ENCODE data around the gene ZNF648. TPM values are rescaled to one million over a fixed set of nuclear protein-coding genes. Genes with fewer than 3 reads are reported as not detected.
"Not testable (repeated sequence)": the region's sequence is repeated elsewhere in the genome, so short reads cannot be mapped to it uniquely, and the experiment has no call there.

ZNF648 gene
- polyA plus RNA-seq, 3 donors = 0.27 to 0.51 (median 0.44) TPM

- no peak for DNase-seq
Observed at GRCh38 chr1:182080040-182080439, 18.5 kb upstream of the ZNF648 start.

GRCh38 chr1:182071924-182072323 lies 10.4 kb upstream of the ZNF648 start:
- DNase-seq = no peak

- peak; percentile 61 for DNase-seq
Observed at GRCh38 chr1:182069028-182069466, 7.5 kb upstream of the ZNF648 start.

- DNase-seq = no peak
Observed at GRCh38 chr1:182066934-182067333, 5.4 kb upstream of the ZNF648 start.

- no peak for DNase-seq
Observed at GRCh38 chr1:182065126-182065845, 3.8 kb upstream of the ZNF648 start.

GRCh38 chr1:182064611-182065010 lies 3.1 kb upstream of the ZNF648 start:
- no peak for DNase-seq

GRCh38 chr1:182062223-182062622 lies 711 bp upstream of the ZNF648 start:
- no peak for DNase-seq

- no peak for DNase-seq
Observed at GRCh38 chr1:182060877-182061276, 635 bp downstream of the ZNF648 start.

GRCh38 chr1:182059936-182060335 lies 1.6 kb downstream of the ZNF648 start:
- DNase-seq = no peak

GRCh38 chr1:182056601-182057366 lies 4.7 kb downstream of the ZNF648 start:
- DNase-seq = no peak

GRCh38 chr1:182054698-182055326 lies 6.7 kb downstream of the ZNF648 start:
- no peak for DNase-seq

- no peak for DNase-seq
Observed at GRCh38 chr1:182052355-182052754, 9.2 kb downstream of the ZNF648 start.

GRCh38 chr1:182051938-182052337 lies 9.6 kb downstream of the ZNF648 start:
- no peak for DNase-seq

GRCh38 chr1:182050481-182051448 lies 10.7 kb downstream of the ZNF648 start:
- no peak for DNase-seq

- no peak for DNase-seq
Observed at GRCh38 chr1:182048562-182048961, 12.9 kb downstream of the ZNF648 start.

GRCh38 chr1:182046763-182047162 lies 14.7 kb downstream of the ZNF648 start:
- no peak for DNase-seq

- not testable (repeated sequence) for DNase-seq
Observed at GRCh38 chr1:182045481-182045880, 16.0 kb downstream of the ZNF648 start.

GRCh38 chr1:182041615-182042014 lies 19.9 kb downstream of the ZNF648 start:
- no peak for DNase-seq

GRCh38 chr1:182038220-182038619 lies 23.3 kb downstream of the ZNF648 start:
- no peak for DNase-seq

- no peak for DNase-seq
Observed at GRCh38 chr1:182035097-182035770, 26.3 kb downstream of the ZNF648 start.

GRCh38 chr1:182032251-182032650 lies 29.3 kb downstream of the ZNF648 start:
- no peak for DNase-seq

All from renal pelvis (tissue), 4 donors.